ENCODE data around the gene AXIN2.
A peak's percentile ranks its signal among the peaks of the same experiment; 100 is the strongest.
"Not testable (repeated sequence)": the region's sequence is repeated elsewhere in the genome, so short reads cannot be mapped to it uniquely, and the experiment has no call there.

Gene AXIN2

DNA sequence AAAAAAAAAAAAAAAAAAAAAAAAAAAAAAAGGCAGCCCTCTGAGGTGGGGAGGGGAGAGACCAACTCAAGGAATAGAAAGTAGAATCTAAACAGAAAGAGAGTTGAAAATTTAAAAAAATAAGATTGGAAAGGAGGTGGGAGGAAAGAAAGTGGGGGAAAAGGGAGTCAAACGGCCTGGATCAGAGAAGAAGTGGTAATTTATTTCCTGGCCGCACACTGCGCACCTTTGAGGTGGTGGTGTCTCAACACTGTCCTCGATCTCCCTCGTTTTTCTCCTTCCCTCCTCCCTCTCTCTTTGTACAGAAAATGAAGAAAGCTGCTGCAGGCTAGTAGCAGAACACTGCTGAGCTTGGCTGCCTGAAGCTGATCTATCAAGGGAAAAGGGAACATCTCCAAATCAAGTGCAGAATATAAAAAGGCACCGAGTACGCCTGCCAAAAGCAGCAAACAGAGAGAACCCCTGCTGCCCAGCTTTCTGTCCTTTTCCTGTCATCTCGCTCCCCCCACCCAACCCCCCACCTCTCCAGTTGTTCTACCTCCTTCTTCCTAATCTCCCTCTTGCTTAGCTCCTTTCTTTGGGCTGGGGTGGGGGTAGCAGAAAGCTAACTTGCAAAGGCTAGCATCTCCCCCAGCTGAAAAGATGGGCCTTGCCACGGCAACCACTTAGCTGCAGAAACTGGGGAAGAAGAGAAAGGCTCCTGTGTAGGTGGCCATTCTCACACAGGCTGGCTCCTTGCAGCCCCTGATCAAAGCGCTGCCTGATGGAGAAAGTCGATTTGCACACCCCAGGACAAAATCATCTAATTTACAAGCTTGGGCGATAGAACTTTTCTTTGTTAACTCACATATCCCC is 22.5 kb downstream of the AXIN2 start:
- DNase-seq (ENCODE audit: low read depth in 1 of 2, low spot score in 1 of 2), result no peak

DNA sequence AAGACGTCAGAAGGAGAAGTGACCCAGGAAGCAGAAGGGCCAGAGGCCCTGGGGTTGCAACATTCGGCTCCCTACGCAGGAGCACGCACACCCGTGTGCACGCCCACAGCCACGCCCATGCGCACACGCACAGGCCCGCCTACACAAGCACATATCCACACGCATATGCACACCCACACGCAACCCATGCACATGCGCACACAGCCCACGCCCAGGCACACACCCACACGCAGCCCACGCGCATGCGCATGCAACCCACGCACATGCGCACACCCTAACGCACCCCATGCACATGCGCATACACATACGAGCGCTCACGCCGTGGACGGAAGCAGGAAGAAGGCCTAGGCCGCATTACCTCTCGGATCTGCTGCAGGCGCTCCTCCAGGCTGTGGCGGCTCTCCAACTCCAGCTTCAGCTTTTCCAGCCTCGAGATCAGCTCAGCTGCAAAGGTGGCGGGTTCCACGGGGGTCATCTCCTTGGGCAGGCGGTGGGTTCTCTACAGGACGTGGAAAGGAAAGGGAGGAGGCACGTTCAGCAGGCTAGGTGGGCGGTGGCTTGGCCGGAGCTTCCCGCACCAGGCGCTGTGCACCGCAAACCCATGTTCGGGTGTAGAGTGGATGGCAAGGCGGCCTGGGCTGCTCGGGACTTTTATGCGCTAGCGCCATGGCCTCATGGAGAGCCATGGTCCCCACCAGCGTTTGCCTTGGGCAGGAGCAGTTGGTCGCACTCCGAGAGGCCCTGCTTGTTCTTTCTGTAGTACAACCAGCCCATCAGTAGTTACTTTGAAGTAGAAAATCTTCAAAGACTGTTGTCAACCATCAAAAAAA is 23.4 kb downstream of the AXIN2 start:
- DNase-seq (ENCODE audit: low read depth in 1 of 2, low spot score in 1 of 2), result peak in 1 of 2 donors; percentile 35

DNA sequence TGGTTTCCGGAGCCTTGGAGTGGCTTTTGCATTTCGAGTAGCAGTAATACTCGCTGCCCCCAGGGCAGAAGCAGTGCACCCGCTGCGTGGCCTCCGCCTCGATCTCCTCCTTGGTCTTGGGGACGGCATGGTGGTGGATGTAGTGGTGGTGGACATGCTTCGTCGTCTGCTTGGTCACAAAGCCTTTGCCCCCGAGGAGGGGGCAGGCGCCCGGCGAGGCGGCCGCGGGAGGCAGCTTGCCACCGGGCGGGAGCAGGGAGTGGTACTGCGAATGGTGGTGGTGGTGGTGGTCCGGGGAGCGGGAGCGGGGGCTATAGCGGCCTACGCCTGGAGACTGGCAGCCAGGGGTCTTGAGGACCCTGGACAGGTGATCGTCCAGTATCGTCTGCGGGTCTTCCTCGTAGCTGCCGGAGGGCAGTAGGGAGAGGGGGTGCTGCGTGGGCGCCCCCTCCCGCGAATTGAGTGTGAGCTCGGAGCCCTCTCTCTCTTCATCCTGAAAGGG is 24.1 kb downstream of the AXIN2 start:
- DNase-seq (ENCODE audit: low read depth in 1 of 2, low spot score in 1 of 2), result no peak

DNA sequence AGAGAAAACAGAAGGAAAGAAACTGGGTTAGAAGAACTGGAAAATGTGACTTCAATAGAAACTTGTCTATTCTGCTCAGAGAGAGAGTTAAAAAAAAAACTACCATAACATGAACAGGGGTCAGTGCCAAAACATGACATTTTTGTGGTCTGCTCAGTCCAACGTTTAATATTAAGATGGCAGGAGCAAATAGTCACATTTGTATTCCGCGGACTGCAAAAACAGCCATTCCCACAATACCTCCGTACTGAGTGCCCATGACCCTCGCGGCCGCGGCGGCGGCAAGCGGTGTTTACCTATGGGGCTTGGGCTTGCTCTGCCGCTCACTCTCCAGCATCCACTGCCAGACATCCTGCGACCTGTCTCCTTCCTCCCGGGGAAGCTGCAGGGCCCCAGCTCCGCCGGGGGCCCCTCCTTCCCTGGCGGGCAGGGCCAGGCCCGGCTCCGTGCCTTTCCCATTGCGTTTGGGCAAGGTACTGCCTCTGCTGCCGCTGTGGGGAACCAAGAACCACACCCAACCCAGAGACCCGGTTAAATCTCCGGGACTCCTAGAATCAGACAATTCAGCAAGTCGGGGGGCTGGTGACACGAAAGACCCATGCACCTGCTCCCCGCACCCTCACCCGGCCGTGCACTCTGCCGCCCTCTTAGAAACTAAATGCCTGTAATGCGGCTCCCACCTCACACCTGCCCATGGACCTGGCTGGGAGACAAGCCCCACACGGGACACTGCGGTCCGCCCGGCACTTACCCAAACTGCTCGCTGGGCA is 24.7 kb downstream of the AXIN2 start:
- no peak for DNase-seq (ENCODE audit: low read depth in 1 of 2, low spot score in 1 of 2)

DNA sequence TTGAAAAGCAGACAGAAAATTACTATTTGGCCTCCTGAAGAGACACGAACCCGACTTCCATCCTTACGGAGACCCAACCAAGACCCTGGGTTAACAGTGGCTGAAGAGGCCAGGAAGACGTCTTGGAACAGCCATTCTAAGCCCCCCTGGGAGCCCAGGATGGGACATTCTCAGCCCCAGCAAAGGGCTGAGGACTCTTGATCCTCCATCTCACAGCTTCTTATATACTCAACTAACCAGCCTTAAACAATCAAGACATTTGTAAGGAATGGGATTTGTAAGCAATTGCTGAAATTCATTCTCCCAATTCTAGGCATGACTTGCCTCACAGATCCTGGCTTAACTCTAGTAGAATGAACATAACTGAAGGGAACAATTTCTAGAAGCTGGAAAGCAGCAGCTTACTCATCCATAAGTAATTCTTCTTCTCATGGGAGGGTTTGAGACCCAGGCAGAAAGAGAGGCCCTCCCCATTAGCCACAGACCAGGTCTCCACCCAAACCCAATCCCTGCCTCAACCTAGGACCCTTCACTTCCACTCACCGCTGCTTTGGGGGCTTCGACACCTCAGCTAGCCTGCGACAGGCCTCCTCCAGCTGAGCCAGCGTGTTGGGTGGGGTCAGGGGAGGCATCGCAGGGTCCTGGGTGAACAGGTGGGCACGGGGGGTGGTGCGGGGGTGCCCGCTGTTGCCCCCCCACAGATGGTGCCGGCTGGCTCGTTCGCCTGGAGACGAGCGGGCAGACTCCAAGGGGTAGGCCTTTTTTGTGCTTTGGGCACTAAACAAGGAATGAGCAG is 25.5 kb downstream of the AXIN2 start:
- no peak for DNase-seq (ENCODE audit: low read depth in 1 of 2, low spot score in 1 of 2)

DNA sequence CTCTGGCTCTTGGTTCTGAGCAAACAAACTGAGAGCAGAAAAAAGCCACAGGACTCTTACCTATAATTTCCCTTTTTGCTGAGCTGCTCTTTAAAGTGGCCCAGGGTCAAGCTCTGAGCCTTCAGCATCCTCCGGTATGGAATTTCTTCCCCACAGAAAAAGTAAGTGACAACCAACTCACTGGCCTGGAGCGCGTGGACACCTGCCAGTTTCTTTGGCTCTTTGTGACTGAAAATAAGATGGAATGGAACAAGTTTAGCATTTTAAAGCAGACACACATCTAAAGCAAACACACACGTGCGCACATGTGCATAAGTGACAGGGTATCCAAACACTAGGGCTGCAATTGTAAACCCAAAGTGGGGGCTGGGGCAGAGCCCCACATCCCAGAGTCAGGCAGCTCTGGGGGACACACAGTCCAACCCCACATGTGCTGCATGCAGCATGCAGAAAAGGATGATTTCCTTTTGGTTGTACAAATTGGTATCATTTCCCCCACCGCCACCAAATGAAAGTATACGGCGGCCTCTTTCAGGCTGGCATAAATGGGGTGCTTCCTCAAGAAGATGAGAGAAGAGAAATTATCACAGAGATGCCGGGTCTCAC is 27.5 kb downstream of the AXIN2 start:
- DNase-seq (ENCODE audit: low read depth in 1 of 2, low spot score in 1 of 2), result no peak

DNA sequence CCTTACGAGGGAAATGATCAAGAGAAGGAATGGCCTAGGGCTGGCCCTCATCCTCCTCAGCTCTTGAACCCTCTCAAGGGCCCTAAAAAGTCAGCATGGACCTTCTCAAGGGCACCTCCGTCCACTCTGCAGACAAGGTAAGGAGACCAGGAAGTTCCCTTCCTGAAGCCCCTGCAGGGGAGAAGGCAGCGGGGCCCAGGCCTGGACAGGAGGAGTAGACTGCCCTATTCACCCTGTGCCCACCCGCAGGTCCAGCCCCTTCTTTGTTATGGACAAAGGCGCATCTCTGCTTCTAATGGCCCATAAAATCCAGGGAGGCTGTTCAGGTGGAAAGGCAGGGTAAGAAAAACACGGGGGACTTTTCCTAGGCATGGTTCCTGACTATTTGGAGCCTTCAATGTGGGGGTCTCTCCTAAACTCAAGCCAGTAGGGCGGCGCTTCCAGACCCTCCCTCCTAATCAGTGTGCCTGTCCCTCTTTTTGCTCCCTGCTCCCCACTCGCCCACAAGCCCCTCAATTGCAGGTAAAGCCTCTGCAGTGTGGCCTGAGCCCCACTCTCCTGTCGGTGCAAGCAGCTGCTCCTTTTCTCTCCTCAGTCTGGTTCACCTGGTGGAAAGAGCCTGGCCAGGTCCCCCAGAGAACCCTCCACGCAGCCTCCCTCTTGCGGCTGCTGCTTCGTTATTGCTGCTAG is 28.2 kb downstream of the AXIN2 start:
- DNase-seq (ENCODE audit: low read depth in 1 of 2, low spot score in 1 of 2), result no peak

DNA sequence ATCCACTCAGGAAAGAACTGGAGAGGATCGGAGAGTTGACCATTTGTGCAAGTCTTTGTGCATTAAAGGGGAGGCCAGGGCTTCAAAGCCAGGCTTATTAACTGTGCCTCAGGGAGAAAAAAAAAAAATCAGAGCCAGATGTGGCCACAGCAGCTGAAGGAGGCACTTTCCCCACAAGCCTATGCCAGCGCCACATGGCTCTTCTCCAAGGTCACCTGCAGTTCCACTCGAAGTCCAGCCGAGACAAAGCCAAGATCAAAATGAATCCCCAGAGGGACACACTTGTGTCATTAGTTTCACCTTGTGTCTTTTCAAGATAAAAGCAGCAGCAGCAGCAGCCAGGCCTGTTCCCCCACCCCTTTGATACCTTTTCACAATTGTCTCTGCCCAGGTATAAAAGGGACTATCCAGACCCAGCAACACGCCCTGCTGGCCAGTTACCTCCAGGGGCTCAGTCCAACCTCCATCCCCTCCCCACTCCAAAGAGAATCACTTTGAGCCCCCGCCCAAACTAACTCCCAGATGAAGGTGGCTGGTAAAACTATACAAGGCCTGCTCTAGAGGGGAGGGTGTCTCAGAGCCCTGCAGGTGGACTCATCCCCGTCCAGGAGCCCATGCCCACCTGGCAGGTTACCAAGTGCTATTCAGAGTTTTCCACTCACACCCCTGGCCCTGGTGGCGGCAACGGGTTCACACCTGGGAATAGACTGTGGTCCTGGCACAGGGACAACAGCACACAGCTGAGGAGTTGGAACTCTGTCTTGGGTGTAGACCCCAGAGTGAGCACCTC is 29.2 kb downstream of the AXIN2 start:
- no peak for DNase-seq (ENCODE audit: low read depth in 1 of 2, low spot score in 1 of 2)

DNA sequence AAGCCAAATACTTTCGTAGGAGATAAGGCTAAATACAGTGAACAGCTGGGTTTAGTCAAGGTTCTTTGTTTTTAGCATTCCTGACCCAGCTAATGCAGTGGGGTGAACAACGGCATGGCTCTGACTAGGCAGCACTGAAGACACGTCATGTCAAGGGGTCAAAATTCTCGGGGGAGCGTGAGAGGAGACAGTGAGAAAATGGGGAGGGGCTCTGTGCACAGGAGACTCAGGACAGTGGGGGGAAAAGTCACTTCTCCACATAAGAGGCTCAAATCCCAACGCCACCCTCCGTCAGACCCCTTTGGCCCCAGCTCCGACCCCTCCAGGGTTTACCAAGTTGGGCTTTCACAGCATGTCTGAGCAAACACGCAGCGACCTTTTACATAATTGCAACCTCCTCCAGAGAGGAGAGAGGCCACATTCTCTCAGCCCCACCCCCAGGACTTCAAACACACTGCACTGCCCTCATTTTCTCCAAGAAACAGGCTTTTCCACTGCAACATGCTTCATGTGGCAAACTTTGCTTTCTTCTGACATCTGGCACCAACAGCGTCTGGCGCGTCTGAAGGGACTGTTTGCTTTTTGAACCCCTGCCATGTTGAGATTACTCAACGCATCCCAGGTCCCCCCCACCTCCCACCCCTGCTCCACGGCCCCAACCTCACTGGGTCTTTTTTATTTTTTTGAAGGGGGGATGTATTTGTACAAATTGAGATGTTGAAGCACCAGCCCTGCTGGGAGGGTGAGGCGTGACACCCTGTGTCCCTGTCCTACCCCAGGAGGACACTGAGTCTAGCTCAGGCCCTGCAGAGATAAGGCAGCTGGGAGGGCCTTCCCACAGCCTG is 30.0 kb downstream of the AXIN2 start:
- no peak for DNase-seq (ENCODE audit: low read depth in 1 of 2, low spot score in 1 of 2)

DNA sequence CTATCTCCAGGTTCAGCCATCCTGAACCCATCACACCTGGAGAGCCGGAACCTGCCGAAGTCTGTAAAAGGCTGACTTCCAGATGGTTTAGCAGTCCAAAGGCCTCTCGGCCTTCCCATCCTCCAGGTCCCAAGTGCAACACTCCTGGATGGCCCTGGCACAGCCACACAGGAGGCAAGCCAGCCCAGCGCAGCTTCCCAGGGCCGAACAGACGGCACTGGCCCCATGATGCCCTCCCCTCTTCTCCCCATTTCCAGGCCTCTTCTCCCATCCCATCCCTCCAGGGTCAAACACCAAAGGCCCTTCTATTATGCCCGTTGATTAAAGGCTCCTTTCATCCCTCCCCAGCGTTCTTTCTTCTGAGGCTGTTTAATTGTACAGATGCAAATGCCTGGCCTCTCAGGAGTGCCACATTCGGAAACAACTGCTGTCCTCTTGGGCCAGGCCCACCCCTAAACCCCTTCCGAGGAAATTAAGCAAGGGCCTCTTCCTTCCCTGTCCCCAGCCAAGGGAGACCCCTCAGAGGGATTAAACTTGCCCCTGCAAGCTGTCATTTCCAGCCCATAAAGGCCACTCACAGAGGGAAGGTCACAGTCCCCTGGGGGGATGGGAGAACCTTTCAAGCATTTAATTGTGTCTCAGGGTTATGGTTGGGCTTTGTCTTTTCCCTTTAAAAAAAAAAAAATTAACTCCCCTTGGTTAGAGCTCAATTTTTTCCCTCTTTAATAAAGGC is 30.8 kb downstream of the AXIN2 start:
- no peak for DNase-seq (ENCODE audit: low read depth in 1 of 2, low spot score in 1 of 2)

DNA sequence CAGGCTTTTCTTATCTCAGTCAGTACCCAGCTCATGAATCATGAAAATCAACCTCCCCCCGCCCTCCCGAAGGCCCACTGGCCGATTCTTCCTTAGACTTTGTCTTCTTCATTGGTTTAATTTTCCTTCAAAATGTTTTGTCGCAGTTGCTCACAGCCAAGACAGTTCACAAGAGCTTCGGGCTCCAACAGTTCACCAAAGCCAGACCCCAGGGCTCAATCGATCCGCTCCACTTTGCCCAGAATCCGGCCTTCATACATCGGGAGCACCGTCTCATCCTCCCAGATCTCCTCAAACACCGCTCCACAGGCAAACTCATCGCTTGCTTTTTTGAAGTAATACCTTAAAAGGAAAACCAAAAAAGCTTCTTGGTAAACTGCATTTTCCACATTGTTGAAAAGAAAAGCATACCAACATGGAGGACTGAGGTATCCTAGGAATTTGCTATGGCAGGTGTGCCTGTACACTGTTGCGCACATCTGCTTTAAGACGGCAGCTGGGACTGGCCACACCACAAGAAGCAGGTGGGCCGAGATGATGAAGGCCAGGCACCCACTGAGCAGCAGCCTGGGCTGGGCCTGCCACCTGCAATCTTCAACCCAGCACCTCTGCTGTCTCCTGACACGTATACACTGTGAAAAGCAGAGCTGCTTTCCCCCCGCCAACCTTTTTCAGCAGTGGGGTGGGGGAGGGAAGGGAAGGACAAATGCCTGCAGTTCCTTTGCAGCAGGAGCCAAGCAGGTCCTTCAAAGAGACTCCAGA is 31.5 kb downstream of the AXIN2 start:
- no peak for DNase-seq (ENCODE audit: low read depth in 1 of 2, low spot score in 1 of 2)

DNA sequence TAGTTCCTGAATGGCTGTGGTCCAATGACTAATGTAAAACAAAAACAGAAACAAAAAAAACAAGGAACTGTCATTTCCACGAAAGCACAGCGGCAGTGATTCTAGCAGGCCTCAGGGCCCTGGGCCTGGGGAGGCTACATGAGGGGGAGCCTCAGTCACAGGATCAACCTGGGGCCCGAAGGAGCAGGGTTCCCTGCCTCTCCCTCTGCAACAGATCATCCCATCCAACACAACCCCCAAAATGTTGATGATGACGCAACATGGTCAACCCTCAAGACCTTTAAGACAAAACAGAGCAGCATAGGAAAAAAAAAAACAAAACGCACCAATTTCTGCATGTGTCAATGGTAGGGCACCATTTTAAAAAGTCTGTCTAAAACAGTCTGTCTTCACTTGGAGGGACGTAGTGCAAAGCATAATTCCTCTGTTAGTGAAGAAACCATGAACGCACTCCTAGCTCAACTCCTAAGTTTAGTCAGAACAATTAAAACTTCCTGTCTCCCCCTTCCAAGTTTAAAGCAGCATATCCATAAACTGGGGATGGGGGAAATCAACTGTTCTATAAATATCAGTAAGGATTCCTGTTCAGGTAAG is 32.3 kb downstream of the AXIN2 start:
- no peak for DNase-seq (ENCODE audit: low read depth in 1 of 2, low spot score in 1 of 2)

DNA sequence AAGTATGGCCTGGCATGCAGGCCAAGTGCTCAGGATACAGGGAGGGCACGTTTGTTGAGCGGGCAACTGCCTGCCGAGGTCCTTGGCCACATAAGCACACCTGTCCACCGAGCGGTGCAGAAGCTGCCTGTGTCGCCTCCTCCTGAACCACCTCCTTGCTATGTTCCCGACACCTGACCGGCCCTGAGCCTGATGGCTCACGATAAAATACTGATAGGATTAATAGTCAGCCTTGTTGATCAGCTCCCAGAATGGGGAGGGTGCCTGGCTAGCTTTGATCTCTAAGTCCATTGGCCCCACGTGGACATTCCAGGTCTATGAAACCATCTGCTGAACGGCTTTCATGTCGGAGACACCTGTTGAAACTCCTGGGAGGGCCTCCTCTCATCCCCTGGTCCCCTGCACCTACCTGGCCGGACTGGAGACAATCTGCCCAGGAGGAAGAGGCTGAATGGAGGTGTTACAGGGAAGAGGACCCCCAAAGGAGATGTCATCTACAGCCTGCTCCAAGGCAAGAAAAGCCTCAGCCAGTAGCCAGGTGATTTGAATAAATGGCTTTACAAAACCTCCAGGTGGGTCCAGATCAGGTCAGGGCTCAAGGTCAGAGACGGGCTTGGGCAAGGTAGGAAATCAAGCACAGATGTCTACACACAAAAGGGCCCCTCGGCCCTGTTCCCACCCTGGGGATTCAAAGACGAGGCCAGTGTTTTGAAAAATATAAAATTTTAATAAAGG is 33.4 kb downstream of the AXIN2 start:
- no peak for DNase-seq (ENCODE audit: low read depth in 1 of 2, low spot score in 1 of 2)

DNA sequence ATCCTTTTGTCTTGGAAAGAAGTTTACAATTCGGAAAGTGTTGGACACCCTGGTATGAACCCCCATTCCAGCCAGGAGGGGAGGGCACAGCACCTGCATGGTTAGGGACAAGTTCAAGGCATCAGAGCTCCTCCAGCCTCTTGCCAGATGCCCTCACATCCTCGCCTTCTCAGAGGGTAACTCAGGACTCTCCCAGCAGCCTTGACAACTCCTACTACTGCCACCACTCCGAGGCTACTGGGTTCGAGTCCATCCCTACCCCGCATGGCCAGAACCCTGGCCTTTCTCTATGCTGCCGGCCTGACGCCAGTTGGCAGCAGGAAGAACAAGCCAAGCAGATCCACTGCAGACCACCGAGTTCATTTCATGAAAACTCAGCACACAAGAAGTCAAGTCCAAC is 34.1 kb downstream of the AXIN2 start:
- no peak for DNase-seq (ENCODE audit: low read depth in 1 of 2, low spot score in 1 of 2)

DNA sequence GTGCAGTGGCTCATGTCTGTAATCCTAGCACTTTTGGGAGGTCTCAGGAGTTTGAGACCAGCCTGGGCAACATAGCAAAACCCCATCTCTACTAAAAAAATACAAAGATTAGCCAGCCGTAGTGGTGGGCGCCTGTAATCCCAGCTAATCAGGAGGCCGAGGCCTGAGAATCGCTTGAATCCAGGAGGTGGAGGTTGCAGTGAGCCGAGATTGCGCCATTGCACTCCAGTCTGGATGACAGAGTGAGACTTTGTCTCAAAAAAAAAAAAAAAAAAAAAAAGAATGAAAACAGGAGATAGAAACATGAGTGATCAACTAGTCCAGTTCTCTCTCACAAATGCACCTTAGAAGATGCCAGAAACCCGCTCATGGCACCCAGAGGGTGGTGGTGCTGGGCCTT is 34.6 kb downstream of the AXIN2 start:
- DNase-seq (ENCODE audit: low read depth in 1 of 2, low spot score in 1 of 2), result not testable (repeated sequence)

All from activated CD4-positive, alpha-beta T cell treated with anti-CD3 and anti-CD28 coated beads, Interleukin-2, amount 50 U/mL, for 24 hours (primary cell).